GM23338 (cell line): ENCODE data around the gene FCER1G. TPM values are rescaled to one million over a fixed set of nuclear protein-coding genes. Genes with fewer than 3 reads are reported as not detected.

ENCODE experiments used
- ATAC-seq: fragments of 200-7000 bp; cut with Tn5 transposase; 3 replicates; pipeline ENCODE4 v1.9.1; 2020
- DNase-seq: peaks from one replicate; pipeline ENCODE4 v3.0.0-alpha.2; 2015; ENCODE audit warnings: low spot score
- H2AFZ ChIP-seq: fragments of 200-600 bp; sonication (generic); 2 replicates; pipeline ENCODE4 v1.8.0; 2016; ENCODE audit warnings: antibody characterized with exemption, mild to moderate bottlenecking, moderate library complexity
- H3F3A ChIP-seq: fragments of 200-600 bp; sonication (generic); replicated peaks from 2 replicates; pipeline ENCODE4 v1.8.0; 2017; ENCODE audit warnings: antibody characterized with exemption, mixed run types, low read depth
- H3K27ac ChIP-seq: fragments of 200-600 bp; sonication (generic); 2 replicates; pipeline ENCODE4 v1.6.1; 2016; ENCODE audit warnings: low read depth
- H3K27me3 ChIP-seq: fragments of 200-600 bp; sonication (generic); 2 replicates; pipeline ENCODE4 v1.8.0; 2016; ENCODE audit warnings: mild to moderate bottlenecking, mixed run types, moderate library complexity; ENCODE audit not compliant: insufficient read depth
- H3K36me3 ChIP-seq: fragments of 200-600 bp; sonication (generic); 2 replicates; pipeline ENCODE4 v1.8.0; 2016; ENCODE audit warnings: mild to moderate bottlenecking; ENCODE audit not compliant: insufficient read depth
- H3K4me1 ChIP-seq: fragments of 200-600 bp; sonication (generic); 2 replicates; pipeline ENCODE4 v1.8.0; 2016; ENCODE audit warnings: mild to moderate bottlenecking, moderate library complexity; ENCODE audit not compliant: insufficient read depth
- H3K4me2 ChIP-seq: fragments of 200-600 bp; sonication (generic); 2 replicates; pipeline ENCODE4 v1.7.1; 2017; ENCODE audit warnings: mixed run types
- H3K4me3 ChIP-seq: fragments of 200-600 bp; sonication (generic); 2 replicates; pipeline ENCODE4 v1.6.1; 2016; ENCODE audit warnings: mixed run types
- H3K79me2 ChIP-seq: fragments of 200-600 bp; sonication (generic); replicated peaks from 2 replicates; pipeline ENCODE4 v1.8.0; 2017; ENCODE audit warnings: mild to moderate bottlenecking; ENCODE audit not compliant: insufficient read depth
- H3K9me2 ChIP-seq: fragments of 200-600 bp; sonication (generic); 2 replicates; pipeline ENCODE4 v1.8.0; 2017; ENCODE audit not compliant: insufficient read depth
- H4K20me1 ChIP-seq: fragments of 200-600 bp; sonication (generic); replicated peaks from 2 replicates; pipeline ENCODE4 v1.8.0; 2017; ENCODE audit warnings: mild to moderate bottlenecking; ENCODE audit not compliant: insufficient read depth
- H3K27ac Mint-ChIP-seq: 2 replicates; pipeline ENCODE4 v1.8.0; 2020; ENCODE audit warnings: inconsistent platforms, mild to moderate bottlenecking, moderate library complexity, mixed read lengths
- H3K27me3 Mint-ChIP-seq: 3 replicates; pipeline ENCODE4 v1.8.0; 2022; ENCODE audit warnings: low read depth, mild to moderate bottlenecking, moderate library complexity, mixed read lengths, inconsistent platforms; ENCODE audit not compliant: insufficient read depth, poor library complexity
- H3K36me3 Mint-ChIP-seq: 3 replicates; pipeline ENCODE4 v1.8.0; 2021; ENCODE audit warnings: low read depth, mild to moderate bottlenecking, inconsistent platforms, moderate library complexity, mixed read lengths
- H3K4me1 Mint-ChIP-seq: 3 replicates; pipeline ENCODE4 v1.8.0; 2020; ENCODE audit warnings: mild to moderate bottlenecking, inconsistent platforms, mixed read lengths
- H3K4me3 Mint-ChIP-seq: 3 replicates; pipeline ENCODE4 v1.8.0; 2021; ENCODE audit warnings: moderate library complexity, mild to moderate bottlenecking, inconsistent platforms, mixed read lengths
- H3K9me3 Mint-ChIP-seq: 3 replicates; pipeline ENCODE4 v1.8.0; 2020; ENCODE audit warnings: moderate library complexity, mild to moderate bottlenecking, inconsistent platforms, mixed read lengths
- CREB1 ChIP-seq: fragments of 250-450 bp; sonication (Bioruptor Pico); IDR thresholded peaks from 2 replicates; pipeline ENCODE4 v1.5.0; 2020; ENCODE audit warnings: low read depth, mild to moderate bottlenecking, moderate library complexity
- CTCF ChIP-seq, 2 experiments: fragments of 200-600 bp in 1 of 2; sonication (generic) in 1 of 2; conservative IDR thresholded peaks; 2 replicates each; pipeline versions ENCODE4 v1.5.1 to v1.6.1; 2016 to 2017; ENCODE audit warnings: antibody characterized with exemption in 2 of 2, low read depth in 2 of 2, mild to moderate bottlenecking in 2 of 2, moderate library complexity in 1 of 2
- POLR2AphosphoS5 ChIP-seq: IDR thresholded peaks from 2 replicates; pipeline ENCODE4 v1.6.1; 2016; ENCODE audit warnings: antibody characterized with exemption, low read depth
- polyA plus RNA-seq: library from polyadenylated mRNA; unstranded; fragments of >200 nt; fragmentation: Nextera tagmentation; extraction: Ambion mirVana; gene quantifications from 2 replicates; pipeline ENCODE4 v1.2.1, GENCODE V29; 2016
- total RNA-seq: library from RNA; depleted of rRNA; stranded (reverse); fragments of >200 nt; shearing (Covaris generic); gene quantifications from 2 replicates; pipeline ENCODE4 v1.2.3, GENCODE V29; 2014
- TF ChIP-seq, protein P1 (sequence below): fragments of 250-450 bp; sonication (Bioruptor Pico); IDR thresholded peaks from 2 replicates; pipeline ENCODE4 v1.5.0; 2020; ENCODE audit warnings: mild to moderate bottlenecking, moderate library complexity

Gene FCER1G
- total and polyA plus RNA-seq, 2 experiments from 2014 or later = 1.1 TPM; not detected in 1

DNA sequence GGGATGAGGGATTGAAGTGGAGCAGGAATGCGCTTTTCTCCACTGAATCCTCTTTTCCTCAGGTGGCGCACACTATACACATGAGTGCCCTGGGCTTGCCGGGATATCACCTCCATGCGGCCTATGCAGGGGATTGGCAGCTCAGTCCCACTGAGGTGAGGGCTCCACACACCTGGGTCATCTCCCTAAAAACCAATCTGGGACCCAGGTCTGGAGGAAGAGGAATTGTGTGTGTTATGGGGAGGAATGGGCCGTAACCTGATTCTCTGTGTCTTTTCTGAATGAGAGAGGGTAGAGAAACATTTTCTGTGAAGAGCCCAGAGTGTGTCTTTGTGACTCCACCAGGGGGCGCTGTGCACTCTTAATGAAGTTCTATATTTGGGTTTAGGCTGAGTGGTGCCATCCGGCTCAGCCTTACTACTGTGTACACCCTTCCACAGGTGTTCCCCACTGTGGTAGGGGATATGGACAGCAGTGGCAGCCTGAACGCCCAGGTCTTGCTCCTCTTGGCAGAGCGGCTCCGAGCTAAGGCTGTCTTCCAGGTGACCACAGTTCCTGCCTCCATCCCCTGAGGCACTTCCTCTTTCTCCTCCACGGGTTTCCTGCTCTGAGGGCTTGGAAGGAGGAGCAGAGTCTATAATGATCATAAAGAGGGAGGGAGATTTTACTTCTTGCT, 12.2 kb downstream of the FCER1G start:
- no peaks in the 10 kb centered on the region for H3K79me2 ChIP-seq
- H3K36me3 Mint-ChIP-seq = peaks cover 20% of the 10 kb centered on the region
- H3F3A ChIP-seq = peaks cover 3% of the 10 kb centered on the region; the same call in 1 of the 2 replicates
- no peaks in the 10 kb centered on the region for H3K9me3 Mint-ChIP-seq
- H3K4me2 ChIP-seq = peak overlapping the region; percentile 96
- H3K27me3 ChIP-seq = no peaks in the 10 kb centered on the region
- H3K27ac ChIP-seq = peak overlapping the region; percentile 84; the same call in 1 of the 2 replicates
- H3K4me1 Mint-ChIP-seq = peaks cover 26% of the 10 kb centered on the region
- H3K4me3 ChIP-seq = peak overlapping the region; percentile 55
- H3K4me3 Mint-ChIP-seq = peak overlapping the region; percentile 97
- H3K27ac Mint-ChIP-seq = peak overlapping the region; percentile 95
- H3K4me1 ChIP-seq = peaks cover 13% of the 10 kb centered on the region
- peaks cover 6% of the 10 kb centered on the region for H3K27me3 Mint-ChIP-seq
- 0 out of 2 replicates have a peak overlapping the region, but pooled peaks have one; percentile 11 for H2AFZ ChIP-seq
- DNase-seq (peak; percentile 92), ATAC-seq (peak; percentile 55)
- H3K36me3 ChIP-seq = peaks cover 6% of the 10 kb centered on the region
- TF ChIP-seq, protein P1, sequence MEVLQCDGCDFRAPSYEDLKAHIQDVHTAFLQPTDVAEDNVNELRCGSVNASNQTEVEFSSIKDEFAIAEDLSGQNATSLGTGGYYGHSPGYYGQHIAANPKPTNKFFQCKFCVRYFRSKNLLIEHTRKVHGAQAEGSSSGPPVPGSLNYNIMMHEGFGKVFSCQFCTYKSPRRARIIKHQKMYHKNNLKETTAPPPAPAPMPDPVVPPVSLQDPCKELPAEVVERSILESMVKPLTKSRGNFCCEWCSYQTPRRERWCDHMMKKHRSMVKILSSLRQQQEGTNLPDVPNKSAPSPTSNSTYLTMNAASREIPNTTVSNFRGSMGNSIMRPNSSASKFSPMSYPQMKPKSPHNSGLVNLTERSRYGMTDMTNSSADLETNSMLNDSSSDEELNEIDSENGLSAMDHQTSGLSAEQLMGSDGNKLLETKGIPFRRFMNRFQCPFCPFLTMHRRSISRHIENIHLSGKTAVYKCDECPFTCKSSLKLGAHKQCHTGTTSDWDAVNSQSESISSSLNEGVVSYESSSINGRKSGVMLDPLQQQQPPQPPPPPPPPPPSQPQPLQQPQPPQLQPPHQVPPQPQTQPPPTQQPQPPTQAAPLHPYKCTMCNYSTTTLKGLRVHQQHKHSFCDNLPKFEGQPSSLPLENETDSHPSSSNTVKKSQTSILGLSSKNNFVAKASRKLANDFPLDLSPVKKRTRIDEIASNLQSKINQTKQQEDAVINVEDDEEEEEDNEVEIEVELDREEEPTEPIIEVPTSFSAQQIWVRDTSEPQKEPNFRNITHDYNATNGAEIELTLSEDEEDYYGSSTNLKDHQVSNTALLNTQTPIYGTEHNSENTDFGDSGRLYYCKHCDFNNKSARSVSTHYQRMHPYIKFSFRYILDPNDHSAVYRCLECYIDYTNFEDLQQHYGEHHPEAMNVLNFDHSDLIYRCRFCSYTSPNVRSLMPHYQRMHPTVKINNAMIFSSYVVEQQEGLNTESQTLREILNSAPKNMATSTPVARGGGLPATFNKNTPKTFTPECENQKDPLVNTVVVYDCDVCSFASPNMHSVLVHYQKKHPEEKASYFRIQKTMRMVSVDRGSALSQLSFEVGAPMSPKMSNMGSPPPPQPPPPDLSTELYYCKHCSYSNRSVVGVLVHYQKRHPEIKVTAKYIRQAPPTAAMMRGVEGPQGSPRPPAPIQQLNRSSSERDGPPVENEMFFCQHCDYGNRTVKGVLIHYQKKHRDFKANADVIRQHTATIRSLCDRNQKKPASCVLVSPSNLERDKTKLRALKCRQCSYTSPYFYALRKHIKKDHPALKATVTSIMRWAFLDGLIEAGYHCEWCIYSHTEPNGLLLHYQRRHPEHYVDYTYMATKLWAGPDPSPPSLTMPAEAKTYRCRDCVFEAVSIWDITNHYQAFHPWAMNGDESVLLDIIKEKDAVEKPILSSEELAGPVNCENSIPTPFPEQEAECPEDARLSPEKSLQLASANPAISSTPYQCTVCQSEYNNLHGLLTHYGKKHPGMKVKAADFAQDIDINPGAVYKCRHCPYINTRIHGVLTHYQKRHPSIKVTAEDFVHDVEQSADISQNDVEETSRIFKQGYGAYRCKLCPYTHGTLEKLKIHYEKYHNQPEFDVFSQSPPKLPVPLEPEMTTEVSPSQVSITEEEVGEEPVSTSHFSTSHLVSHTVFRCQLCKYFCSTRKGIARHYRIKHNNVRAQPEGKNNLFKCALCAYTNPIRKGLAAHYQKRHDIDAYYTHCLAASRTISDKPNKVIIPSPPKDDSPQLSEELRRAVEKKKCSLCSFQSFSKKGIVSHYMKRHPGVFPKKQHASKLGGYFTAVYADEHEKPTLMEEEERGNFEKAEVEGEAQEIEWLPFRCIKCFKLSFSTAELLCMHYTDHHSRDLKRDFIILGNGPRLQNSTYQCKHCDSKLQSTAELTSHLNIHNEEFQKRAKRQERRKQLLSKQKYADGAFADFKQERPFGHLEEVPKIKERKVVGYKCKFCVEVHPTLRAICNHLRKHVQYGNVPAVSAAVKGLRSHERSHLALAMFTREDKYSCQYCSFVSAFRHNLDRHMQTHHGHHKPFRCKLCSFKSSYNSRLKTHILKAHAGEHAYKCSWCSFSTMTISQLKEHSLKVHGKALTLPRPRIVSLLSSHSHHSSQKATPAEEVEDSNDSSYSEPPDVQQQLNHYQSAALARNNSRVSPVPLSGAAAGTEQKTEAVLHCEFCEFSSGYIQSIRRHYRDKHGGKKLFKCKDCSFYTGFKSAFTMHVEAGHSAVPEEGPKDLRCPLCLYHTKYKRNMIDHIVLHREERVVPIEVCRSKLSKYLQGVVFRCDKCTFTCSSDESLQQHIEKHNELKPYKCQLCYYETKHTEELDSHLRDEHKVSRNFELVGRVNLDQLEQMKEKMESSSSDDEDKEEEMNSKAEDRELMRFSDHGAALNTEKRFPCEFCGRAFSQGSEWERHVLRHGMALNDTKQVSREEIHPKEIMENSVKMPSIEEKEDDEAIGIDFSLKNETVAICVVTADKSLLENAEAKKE (CRISPR knock-in tag) = no peak
- TF ChIP-seq CTCF (conservative IDR thresholded peaks at IDR 0.05; ENCODE audit: low read depth in 2 of 2) (peak; percentile 85 to 94), CREB1 (CRISPR knock-in tag) (no peak), POLR2AphosphoS5 (no peak)
- no peaks in the 10 kb centered on the region for H3K9me2 ChIP-seq
- H4K20me1 ChIP-seq = no peaks in the 10 kb centered on the region
